Measurements from ENCODE around the gene DBH.

The DBH gene

DNA sequence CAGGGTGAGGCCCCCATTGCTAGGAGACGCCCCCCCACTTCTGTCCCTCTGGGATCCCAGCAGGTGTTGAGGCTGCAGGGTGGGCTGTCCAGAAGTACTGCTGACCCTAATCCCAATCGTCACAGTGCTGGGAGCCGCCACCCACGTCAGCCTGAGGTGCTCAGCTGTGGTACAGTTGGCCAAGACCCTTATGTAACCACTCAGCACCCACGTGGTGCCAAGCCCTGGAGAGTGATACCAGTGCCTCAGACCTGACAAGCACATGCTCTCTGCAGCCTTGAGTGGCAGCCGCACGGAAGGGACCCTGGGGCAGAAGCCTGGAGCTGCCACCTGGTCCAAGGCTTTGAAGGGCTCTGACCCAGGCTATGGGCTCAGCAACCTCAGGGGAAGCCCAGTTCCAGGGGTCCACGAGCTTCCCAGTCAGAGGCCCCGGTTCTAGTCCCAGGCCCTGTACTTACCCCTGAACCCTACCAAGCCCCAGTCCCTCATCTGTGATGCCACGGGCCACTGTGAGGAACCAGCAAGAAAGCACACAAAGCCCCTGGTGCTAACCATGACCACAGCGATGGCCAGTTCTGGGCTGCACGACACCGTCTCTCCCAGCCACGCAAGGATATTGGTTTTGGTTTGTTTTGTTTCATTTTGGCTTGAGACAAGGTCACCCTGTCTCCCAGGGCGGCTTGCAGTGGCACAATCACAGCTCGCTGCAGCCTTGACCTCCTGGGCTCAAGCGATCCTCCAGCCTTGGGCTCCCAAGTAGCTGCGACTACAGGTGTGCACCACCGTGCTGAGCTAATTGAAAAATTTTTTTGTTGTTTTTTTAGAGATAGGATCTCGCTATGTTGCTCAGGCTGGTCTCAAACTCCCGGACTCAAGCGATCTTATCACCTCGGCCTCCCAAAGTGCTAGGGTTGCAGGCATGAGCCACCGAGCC, 50.7 kb downstream of the DBH start:
- H3K9me2 ChIP-seq (replicated peaks; ENCODE audit: control insufficient read depth, low read length), result no peaks in the 10 kb centered on the region
- H3K27me3 ChIP-seq (ENCODE audit: control insufficient read depth, low read length), result no peaks in the 10 kb centered on the region
- H4K20me1 ChIP-seq (ENCODE audit: control insufficient read depth, insufficient read depth, low read depth, low read length), result no peaks in the 10 kb centered on the region
- no peaks in the 10 kb centered on the region for H3F3A ChIP-seq (ENCODE audit: control insufficient read depth, insufficient read depth)
- no peak overlapping the region for H3K27ac ChIP-seq (ENCODE audit: low read depth, low read length)
- TF ChIP-seq, protein P1, sequence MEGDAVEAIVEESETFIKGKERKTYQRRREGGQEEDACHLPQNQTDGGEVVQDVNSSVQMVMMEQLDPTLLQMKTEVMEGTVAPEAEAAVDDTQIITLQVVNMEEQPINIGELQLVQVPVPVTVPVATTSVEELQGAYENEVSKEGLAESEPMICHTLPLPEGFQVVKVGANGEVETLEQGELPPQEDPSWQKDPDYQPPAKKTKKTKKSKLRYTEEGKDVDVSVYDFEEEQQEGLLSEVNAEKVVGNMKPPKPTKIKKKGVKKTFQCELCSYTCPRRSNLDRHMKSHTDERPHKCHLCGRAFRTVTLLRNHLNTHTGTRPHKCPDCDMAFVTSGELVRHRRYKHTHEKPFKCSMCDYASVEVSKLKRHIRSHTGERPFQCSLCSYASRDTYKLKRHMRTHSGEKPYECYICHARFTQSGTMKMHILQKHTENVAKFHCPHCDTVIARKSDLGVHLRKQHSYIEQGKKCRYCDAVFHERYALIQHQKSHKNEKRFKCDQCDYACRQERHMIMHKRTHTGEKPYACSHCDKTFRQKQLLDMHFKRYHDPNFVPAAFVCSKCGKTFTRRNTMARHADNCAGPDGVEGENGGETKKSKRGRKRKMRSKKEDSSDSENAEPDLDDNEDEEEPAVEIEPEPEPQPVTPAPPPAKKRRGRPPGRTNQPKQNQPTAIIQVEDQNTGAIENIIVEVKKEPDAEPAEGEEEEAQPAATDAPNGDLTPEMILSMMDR (IDR thresholded peaks at IDR 0.05; ENCODE audit: low read depth, low read length, poor library complexity, severe bottlenecking), result no peak
- no peak for TF ChIP-seq EZH2phosphoT487 (IDR thresholded peaks at IDR 0.05; ENCODE audit: borderline replicate concordance, low read length)
- H3K4me1 ChIP-seq (ENCODE audit: control insufficient read depth, low read length), result peaks cover 34% of the 10 kb centered on the region
- H3K79me2 ChIP-seq (ENCODE audit: control insufficient read depth, low read length), result no peaks in the 10 kb centered on the region
- H3K4me2 ChIP-seq (ENCODE audit: low read length), result no peak overlapping the region
- no peaks in the 10 kb centered on the region for H3K9me3 ChIP-seq (ENCODE audit: control insufficient read depth, insufficient read depth, low read length)
- H3K4me3 ChIP-seq (ENCODE audit: low read length), result no peak overlapping the region
- H3K36me3 ChIP-seq (ENCODE audit: control insufficient read depth, low read length), result no peaks in the 10 kb centered on the region

DNA sequence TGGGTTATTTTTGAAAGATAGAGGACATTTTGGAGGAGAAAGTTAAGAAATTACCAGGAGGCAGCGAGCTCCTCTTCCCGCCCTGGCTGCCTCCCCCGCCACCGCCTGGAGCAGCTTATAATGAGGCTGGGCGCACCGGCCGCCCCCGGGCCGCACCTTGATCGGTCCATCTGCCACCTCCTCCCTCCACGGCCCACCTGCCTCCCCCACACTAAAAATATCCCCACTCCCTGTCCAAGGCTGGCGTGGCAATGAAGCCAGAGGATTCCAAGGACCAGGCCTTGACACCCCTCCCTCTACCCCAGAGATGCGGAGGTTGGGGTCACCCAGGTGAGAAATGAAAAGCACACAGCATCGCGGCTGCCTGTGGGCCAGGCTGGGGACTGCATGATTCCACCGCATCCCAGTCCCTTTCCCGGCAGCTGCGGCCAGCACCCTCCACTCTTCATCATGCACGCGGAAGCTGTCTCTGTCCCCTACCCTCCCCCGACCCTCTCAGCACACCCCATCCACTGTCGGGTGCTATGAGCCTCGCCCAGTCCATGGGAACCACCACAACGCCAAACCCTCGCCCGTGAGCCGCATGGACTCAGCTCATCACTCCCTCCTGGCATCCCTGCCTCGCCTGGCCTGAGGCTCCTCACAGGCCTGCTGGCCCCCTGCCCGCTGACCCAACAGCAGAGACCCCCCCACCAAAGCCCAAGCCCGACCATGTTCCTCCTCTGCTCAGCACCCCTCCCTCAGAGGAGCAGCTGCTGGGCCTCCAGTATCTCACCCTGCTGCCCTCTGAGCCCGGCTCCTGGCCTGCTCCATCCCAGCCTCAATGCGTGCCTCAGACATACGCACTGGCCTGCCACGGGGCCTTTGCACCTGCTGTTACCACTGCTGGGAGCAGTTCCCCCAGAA, 51.9 kb downstream of the DBH start:
- H3F3A ChIP-seq (ENCODE audit: control insufficient read depth, insufficient read depth), result no peaks in the 10 kb centered on the region
- H3K27me3 ChIP-seq (ENCODE audit: control insufficient read depth, low read length), result no peaks in the 10 kb centered on the region
- no peaks in the 10 kb centered on the region for H4K20me1 ChIP-seq (ENCODE audit: control insufficient read depth, insufficient read depth, low read depth, low read length)
- no peak overlapping the region for H3K4me2 ChIP-seq (ENCODE audit: low read length)
- H3K9me3 ChIP-seq (ENCODE audit: control insufficient read depth, insufficient read depth, low read length), result no peaks in the 10 kb centered on the region
- TF ChIP-seq, protein P1 (IDR thresholded peaks at IDR 0.05; ENCODE audit: low read depth, low read length, poor library complexity, severe bottlenecking), result no peak
- TF ChIP-seq EZH2phosphoT487 (IDR thresholded peaks at IDR 0.05; ENCODE audit: borderline replicate concordance, low read length), result no peak
- no peaks in the 10 kb centered on the region for H3K9me2 ChIP-seq (replicated peaks; ENCODE audit: control insufficient read depth, low read length)
- no peak overlapping the region for H3K27ac ChIP-seq (ENCODE audit: low read depth, low read length)
- H3K4me3 ChIP-seq (ENCODE audit: low read length), result no peak overlapping the region
- H3K79me2 ChIP-seq (ENCODE audit: control insufficient read depth, low read length), result no peaks in the 10 kb centered on the region
- H3K4me1 ChIP-seq (ENCODE audit: control insufficient read depth, low read length), result peaks cover 24% of the 10 kb centered on the region
- H3K36me3 ChIP-seq (ENCODE audit: control insufficient read depth, low read length), result no peaks in the 10 kb centered on the region

DNA sequence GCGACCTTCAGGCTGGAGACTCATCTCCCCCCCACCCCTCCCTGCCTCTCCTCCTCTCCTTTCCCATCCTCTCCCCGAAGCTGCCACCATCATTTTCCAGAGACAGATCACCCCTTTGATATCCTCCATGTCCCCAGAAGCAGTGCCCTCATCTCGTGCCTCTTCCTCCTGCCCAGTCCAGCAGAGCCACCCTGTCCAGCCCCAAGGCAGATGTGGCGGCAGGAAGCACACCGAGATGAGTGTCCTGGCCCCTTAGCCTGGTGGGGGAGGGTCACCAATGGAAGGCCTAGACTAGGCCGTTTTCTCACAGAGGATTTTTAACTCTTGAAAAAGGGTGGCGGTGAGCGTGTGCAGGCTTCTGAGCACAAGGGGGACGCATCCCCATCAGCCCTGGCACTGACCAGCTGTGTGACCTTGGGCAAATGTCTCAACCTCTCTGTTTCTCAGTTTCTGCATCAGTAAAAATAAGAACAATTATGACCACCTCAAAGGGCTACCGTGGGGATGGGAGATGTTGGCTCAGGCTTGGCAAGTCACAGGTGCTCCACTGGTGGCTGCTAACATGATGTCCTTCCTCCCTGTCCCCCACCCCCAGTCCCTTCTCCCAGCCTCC, 53.1 kb downstream of the DBH start:
- no peaks in the 10 kb centered on the region for H4K20me1 ChIP-seq (ENCODE audit: control insufficient read depth, insufficient read depth, low read depth, low read length)
- H3K27me3 ChIP-seq (ENCODE audit: control insufficient read depth, low read length), result no peaks in the 10 kb centered on the region
- no peaks in the 10 kb centered on the region for H3F3A ChIP-seq (ENCODE audit: control insufficient read depth, insufficient read depth)

More for the DNA sequence above, 53.1 kb downstream of the DBH start:
- H3K79me2 ChIP-seq (ENCODE audit: control insufficient read depth, low read length), result no peaks in the 10 kb centered on the region; the same call in 1 of the 2 replicates
- H3K9me2 ChIP-seq (replicated peaks; ENCODE audit: control insufficient read depth, low read length), result no peaks in the 10 kb centered on the region
- TF ChIP-seq EZH2phosphoT487 (IDR thresholded peaks at IDR 0.05; ENCODE audit: borderline replicate concordance, low read length), result no peak
- TF ChIP-seq, protein P1 (IDR thresholded peaks at IDR 0.05; ENCODE audit: low read depth, low read length, poor library complexity, severe bottlenecking), result no peak
- H3K36me3 ChIP-seq (ENCODE audit: control insufficient read depth, low read length), result peaks cover 4% of the 10 kb centered on the region
- no peak overlapping the region for H3K4me2 ChIP-seq (ENCODE audit: low read length)
- H3K4me1 ChIP-seq (ENCODE audit: control insufficient read depth, low read length), result peaks cover 14% of the 10 kb centered on the region
- no peak overlapping the region for H3K4me3 ChIP-seq (ENCODE audit: low read length)
- H3K9me3 ChIP-seq (ENCODE audit: control insufficient read depth, insufficient read depth, low read length), result no peaks in the 10 kb centered on the region
- no peak overlapping the region for H3K27ac ChIP-seq (ENCODE audit: low read depth, low read length)
